ENCODE measurements around the gene CRELD2.

DNA sequence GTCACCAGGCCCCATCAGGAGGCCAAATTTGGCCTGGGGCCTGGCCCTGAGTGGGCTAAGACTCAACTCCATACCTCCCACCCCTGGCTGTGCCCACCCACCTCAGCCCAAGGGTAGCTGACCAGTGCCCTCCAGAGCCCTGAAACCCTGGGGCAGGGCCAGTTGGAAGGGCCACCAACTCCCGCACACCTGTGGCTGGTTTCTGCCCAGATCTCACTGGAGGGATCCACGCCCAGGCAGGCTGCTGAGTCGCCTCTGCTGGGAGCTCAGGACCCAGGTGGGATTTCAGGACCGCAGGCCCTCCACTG is 33.2 kb downstream of the CRELD2 start:
- TF ChIP-seq POLR2A (IDR thresholded peaks at IDR 0.05; ENCODE audit: low read length) (no peak), GATA1 (IDR thresholded peaks at IDR 0.05; ENCODE audit: low read depth, low read length) (no peak)
